GM12892 (cell line): ENCODE data around the gene DDIT4.

Source experiments
- POLR2A ChIP-seq: IDR thresholded peaks from 2 replicates; pipeline ENCODE4 v1.6.1; 2011; ENCODE audit warnings: low read depth, low read length, control low read depth
- POLR2AphosphoS5 ChIP-seq: IDR thresholded peaks from 2 replicates; pipeline ENCODE4 v1.6.1; 2011; ENCODE audit warnings: low read depth, low read length, control low read depth

- TF ChIP-seq POLR2AphosphoS5: no peak
- TF ChIP-seq POLR2A: no peak
These were observed 47.2 kb upstream of the DDIT4 start for GRCh38 chr10:72226418-72227027.
